ENCODE results near the gene BTN1A1. TPM values are rescaled to one million over a fixed set of nuclear protein-coding genes. Genes with fewer than 3 reads are reported as not detected.

The BTN1A1 gene
- total and polyA plus RNA-seq, 9 of the 15 experiments (the other 6 are each of a cell fraction or from before 2014, with no cell fraction given) = 0.01 to 0.15 (median 0.06) TPM; not detected in 4

DNA sequence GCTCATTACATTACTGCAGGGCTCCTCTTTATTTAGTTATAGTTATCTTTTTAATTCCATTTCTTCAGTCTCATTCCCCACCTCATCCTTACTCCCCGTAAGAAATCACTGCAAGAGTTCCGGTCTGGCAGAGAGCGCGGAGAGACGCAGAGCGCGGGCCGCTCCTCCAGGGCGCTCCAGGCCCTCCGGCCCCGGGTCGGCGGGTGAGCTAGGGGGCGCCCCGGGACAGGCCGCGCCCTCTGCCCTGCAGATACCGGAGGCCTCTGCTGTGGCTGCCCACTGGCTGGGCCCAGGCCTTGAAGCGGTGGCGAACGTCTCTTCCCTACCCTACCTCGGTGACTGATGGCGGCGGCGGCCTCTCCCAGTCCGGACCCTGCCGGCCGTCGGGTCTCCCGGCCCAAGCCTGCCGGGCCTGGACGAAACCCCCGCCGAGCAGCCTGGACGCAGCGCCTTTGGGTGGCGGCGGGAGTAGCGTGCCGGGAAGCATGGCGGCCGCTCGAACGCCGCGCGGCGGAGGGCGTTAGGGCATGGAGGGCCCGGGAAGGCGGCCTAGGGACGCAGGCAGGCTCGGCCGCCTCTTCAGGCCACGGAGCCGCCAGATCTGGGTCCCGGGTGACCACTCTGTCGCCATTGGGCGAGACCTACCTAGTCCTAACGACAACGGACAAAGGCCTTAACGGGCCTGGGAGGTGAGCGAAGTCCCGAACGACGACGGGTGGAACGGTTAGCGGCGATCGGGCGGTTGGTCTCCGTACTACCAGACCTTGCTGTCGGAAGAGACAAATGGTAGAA is 21.7 kb downstream of the BTN1A1 start (continued):
- TF ChIP-seq REST (IDR thresholded peaks at IDR 0.05; ENCODE audit: borderline replicate concordance) (peak; percentile 57; the same call in 1 of the 2 replicates), REST (CRISPR knock-in tag; IDR thresholded peaks at IDR 0.05; ENCODE audit: low read depth) (peak; percentile 74; the same call in 1 of the 2 replicates), CBFB (CRISPR knock-in tag; IDR thresholded peaks at IDR 0.05) (no peak), SP1 (CRISPR knock-in tag; IDR thresholded peaks at IDR 0.05) (no peak; the same call in 1 of the 2 replicates), E2F3 (CRISPR knock-in tag; IDR thresholded peaks at IDR 0.05) (peak; percentile 78; the same call in 1 of the 2 replicates), TAF9B (IDR thresholded peaks at IDR 0.05; ENCODE audit: partially characterized antibody) (peak; percentile 11), ZNF12 (CRISPR knock-in tag; IDR thresholded peaks at IDR 0.05) (peak; percentile 81; the same call in 1 of the 2 replicates), PTRF (tag; IDR thresholded peaks at IDR 0.05) (no peak), ZNF224 (CRISPR knock-in tag; IDR thresholded peaks at IDR 0.05) (peak; percentile 87), ZC3H8 (IDR thresholded peaks at IDR 0.05) (no peak)
- TF ChIP-seq, protein P1, sequence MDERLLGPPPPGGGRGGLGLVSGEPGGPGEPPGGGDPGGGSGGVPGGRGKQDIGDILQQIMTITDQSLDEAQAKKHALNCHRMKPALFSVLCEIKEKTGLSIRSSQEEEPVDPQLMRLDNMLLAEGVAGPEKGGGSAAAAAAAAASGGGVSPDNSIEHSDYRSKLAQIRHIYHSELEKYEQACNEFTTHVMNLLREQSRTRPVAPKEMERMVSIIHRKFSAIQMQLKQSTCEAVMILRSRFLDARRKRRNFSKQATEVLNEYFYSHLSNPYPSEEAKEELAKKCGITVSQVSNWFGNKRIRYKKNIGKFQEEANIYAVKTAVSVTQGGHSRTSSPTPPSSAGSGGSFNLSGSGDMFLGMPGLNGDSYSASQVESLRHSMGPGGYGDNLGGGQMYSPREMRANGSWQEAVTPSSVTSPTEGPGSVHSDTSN (CRISPR knock-in tag; IDR thresholded peaks at IDR 0.05; ENCODE audit: low read depth) = no peak
- TF ChIP-seq, protein P1 (tag; conservative IDR thresholded peaks at IDR 0.05; ENCODE audit: low read depth) = no peak
- TF ChIP-seq, protein P2, sequence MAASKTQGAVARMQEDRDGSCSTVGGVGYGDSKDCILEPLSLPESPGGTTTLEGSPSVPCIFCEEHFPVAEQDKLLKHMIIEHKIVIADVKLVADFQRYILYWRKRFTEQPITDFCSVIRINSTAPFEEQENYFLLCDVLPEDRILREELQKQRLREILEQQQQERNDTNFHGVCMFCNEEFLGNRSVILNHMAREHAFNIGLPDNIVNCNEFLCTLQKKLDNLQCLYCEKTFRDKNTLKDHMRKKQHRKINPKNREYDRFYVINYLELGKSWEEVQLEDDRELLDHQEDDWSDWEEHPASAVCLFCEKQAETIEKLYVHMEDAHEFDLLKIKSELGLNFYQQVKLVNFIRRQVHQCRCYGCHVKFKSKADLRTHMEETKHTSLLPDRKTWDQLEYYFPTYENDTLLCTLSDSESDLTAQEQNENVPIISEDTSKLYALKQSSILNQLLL (CRISPR knock-in tag; IDR thresholded peaks at IDR 0.05; ENCODE audit: borderline replicate concordance) = no peak
- TF ChIP-seq, protein P3, sequence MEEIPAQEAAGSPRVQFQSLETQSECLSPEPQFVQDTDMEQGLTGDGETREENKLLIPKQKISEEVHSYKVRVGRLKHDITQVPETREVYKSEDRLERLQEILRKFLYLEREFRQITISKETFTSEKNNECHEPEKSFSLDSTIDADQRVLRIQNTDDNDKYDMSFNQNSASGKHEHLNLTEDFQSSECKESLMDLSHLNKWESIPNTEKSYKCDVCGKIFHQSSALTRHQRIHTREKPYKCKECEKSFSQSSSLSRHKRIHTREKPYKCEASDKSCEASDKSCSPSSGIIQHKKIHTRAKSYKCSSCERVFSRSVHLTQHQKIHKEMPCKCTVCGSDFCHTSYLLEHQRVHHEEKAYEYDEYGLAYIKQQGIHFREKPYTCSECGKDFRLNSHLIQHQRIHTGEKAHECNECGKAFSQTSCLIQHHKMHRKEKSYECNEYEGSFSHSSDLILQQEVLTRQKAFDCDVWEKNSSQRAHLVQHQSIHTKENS (CRISPR knock-in tag; IDR thresholded peaks at IDR 0.05) = no peak
